GM19043 (cell line): ENCODE results near the gene QRFP.

Source experiments
- ATAC-seq: cut with Tn5 transposase; IDR thresholded peaks from one replicate; pipeline ENCODE4 v1.9.1; 2021; ENCODE audit warnings: low read depth; ENCODE audit not compliant: unreplicated experiment

QRFP gene

DNA sequence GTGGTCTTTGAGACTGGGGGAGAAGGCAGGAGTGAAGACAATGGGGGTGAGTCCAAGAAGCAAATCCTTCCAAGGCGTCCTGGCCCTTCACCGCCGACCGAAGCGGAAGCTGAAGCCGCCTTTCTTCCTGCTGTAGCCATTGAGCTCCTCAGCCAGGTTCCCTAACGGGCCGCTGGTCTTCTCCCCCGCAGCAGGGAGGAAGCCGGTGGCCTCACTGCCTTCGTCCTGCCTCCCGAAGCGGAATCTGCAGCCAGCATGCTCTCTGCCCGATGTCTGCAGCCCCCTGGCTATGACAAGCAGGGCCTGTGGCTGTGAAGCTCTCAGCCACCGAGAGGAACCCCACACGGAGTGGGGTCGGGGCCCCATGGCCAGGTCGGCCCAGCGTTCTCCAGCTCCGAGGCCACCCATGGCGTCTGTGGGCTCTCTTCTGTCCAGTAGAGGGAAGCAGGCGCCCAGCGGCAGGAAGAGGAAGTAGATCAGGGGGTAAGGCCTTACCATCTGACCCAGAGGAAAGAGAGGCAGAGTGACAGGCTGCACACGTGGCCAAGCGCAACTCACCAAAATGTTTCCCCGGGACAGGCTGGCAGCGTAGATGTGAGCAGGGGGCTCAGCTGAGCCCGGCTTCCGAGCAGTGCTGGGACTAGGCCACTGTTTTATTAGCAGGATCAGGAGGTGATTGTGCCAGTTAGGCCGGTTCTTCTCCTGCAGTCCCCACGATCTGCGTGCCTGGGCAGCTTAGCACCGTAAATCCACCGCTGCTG, 3.1 kb downstream of the QRFP start:
- ATAC-seq: no peak

DNA sequence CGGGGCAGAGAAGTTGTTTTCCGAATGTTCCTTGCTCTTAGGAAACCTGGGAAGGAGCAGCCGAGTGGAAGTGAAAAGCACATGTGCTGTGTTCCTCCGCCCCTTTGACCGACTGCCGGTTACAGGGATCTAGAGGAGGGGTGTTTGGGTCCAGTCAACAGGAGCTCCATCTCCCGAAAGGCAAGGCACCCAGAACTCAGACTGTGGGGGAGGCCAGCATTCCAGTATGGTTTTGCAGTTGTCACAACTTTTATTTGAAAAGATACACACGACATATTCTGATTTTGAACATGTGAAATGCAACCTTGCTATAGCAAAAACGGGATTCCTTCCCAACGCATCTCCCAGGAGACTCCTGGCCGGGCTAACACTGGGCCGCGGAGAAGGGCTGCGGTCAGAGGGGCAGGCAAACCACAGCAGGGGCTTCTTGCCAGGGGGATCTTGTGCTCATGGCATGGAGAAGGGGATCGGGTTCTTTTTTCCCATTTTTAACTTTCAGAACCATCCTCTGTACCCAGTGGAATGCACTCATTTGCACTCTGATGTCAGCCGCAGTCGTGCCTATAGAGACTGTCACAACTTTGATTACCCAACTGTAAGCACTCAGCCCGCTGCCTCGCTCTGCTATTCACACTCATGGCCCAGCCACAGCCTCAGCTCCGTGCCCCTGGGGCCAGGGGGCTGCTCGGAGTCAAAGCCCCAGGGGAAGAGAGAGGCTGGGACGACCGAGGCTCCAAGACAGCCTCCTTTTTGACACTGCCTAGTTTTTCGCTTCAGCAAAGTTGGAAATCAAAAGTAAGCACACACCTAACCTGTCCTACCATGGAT, 3.9 kb downstream of the QRFP start:
- no peak for ATAC-seq

DNA sequence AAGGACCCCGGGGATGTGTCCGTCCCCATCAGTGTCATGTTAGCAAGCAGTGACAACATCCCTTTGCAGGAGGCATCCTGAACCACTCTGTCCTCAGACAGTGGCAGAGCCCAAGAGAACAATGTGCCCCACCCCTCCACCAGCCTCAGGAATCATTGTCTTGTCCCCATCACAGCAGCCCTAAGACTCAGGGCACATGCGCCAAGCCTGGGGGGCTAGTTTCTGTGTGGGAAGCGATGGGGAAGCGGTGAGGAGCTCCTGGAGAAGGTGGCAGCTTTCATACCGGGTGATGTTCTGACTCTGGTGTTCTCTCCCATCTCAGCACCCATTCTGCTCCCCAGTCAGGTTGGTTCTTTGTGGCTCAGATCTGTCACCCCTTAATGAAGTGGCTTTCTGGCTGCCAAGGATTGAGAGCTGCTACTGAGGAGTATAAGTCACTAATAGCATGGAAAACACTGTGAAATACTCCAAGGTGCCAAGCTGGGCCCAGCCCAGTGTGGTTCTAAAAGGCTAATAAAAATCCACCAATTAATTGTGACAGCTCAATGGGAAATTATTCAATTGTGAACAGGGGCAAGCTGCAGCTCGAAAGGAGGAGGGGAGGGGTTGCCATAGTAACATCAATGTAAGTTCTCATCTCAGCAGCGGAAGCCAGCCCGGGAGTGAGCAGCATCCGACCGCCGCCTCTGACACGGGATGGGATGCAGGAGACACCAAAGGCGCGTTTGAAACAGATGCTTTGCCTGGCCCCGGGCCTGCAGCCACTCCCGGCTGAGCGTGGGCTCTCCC, 4.7 kb downstream of the QRFP start:
- no peak for ATAC-seq

DNA sequence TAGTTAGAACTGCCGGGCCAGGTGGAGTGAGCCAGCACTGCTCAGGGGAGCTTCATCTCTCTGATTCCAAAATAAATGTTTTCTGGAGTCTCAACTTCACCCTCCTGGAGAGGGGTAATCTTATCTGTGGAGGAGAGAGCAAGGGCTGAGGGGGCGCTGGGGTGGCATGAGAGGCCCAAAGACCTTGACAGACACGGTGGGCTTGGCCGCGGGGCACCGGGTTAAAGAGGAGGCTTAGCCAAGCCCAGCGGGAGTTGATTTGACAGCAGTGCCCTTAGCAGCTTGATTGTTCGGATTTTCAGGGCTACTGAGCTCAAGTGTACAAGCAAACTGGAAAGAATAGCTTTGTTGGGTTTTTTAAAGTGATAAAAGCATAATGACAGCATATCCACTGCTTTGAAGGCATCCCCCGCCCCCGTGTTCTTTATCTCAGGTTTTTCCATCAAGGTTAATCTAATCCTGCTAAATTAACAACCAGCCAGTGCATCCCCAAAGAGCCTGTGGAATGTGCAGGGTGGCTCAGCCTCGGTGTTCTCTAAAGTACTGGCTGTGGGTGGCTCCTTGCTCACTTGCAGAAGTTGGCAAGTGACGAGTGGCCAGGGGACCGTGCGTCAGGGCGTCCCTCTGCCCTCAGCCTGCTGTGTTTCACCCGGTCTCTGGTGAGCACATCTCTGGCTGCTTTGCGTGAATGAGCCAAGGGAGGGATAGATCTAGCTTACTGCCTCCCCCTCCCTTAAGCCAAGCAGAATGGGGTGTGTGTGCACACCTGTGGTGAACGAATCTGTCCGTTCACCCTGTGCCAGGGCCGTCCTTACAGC, 5.5 kb downstream of the QRFP start:
- no peak for ATAC-seq

DNA sequence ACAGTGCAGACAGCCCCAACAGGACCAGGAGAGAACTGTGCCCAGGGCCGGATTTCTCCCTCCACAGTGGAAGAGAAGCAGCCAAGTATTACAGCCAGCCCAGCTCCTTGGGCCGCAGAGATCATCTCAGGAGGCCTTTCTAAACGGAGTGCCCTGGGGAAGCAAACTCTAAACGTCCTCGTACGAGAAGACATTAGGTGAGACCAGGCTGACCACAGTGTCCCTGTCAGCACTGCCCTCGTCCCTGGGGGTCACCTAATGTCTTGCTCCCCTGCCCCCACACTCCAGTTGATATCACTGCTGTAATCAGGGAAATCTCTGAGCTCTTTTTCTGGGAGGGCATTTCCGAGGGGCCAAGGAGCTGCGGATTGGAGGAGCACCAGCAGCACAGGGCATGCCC, 6.5 kb downstream of the QRFP start:
- no peak for ATAC-seq

DNA sequence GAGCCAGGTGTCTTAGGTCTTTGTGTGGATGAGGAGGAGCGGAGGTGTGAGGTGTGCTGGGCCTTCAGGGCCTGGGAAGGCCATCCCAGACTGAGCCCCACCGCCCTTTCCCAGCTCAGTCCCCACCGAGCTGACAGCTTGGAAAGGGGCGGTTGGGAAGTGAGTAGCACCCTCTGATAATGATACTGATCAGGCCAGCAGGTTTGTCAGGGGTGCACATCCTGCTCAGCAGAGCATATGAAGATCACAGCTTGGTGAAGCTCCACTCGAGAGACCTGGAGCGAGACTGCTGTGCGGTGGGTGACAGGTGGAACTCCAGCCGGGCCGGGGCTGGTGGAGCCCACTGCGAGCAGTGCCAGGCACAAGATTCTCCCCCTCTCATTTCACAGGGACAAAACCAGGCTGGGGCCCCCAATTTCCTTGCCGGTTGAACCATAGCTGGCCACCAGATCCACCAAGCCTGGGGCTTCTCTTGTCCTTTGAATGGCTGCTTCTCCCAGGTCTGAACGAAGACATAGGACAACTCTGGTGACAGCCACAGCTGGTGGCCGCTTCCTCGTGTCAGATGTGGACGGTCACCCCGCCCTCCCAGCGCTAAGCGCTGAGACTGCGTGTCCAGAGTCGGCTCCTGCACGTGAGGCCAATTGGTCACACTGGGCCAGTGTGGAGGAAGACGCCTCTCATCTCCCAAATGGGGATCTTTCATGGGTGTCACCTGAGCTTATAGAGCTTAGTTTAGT, 8.3 kb downstream of the QRFP start:
- ATAC-seq: no peak

DNA sequence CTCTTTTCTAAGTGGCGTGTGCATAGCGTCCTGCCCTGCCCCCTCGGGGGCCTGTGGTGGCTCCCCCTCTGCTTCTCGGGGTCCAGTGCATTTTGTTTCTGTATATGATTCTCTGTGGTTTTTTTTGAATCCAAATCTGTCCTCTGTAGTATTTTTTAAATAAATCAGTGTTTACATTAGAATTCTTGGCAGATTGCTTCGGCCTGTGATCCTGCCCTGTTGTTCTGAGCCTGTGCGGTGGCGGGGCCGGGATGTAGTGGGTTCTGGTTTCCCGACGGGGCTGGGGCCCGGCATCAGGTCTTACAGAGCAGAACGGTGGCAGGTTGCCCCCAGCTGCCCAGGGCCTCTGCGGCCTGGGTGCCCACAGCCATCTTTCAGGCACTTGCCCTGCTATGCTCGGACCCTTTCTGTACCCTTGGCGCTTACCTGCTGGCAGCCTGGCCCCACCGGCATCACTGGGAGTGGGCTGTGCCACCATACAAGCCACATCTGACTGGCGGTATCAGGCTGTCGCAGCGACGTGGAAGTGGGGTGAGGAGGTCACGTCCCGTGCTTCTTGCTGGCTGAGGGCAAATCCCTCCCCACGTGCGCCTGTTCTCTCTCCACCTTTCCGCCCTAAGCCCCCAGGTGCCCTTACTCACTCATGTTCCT, 9.0 kb downstream of the QRFP start:
- no peak for ATAC-seq

DNA sequence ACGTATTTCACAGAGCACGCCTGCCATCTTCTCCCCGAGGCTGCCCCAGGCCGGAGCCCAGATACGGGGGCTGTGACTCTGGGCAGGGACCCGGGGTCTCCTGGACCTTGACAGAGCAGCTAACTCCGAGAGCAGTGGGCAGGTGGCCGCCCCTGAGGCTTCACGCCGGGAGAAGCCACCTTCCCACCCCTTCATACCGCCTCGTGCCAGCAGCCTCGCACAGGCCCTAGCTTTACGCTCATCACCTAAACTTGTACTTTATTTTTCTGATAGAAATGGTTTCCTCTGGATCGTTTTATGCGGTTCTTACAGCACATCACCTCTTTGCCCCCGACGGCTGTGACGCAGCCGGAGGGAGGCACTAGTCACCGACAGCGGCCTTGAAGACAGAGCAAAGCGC, 9.6 kb downstream of the QRFP start:
- no peak for ATAC-seq

DNA sequence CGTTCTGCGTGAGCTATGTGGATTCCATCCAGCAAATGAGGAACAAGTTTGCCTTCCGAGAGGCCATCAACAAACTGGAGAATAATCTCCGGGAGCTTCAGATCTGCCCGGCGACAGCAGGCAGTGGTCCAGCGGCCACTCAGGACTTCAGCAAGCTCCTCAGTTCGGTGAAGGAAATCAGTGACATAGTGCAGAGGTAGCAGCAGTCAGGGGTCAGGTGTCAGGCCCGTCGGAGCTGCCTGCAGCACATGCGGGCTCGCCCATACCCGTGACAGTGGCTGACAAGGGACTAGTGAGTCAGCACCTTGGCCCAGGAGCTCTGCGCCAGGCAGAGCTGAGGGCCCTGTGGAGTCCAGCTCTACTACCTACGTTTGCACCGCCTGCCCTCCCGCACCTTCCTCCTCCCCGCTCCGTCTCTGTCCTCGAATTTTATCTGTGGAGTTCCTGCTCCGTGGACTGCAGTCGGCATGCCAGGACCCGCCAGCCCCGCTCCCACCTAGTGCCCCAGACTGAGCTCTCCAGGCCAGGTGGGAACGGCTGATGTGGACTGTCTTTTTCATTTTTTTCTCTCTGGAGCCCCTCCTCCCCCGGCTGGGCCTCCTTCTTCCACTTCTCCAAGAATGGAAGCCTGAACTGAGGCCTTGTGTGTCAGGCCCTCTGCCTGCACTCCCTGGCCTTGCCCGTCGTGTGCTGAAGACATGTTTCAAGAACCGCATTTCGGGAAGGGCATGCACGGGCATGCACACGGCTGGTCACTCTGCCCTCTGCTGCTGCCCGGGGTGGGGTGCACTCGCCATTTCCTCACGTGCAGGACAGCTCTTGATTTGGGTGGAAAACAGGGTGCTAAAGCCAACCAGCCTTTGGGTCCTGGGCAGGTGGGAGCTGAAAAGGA, 10.9 kb downstream of the QRFP start:
- ATAC-seq: no peak

DNA sequence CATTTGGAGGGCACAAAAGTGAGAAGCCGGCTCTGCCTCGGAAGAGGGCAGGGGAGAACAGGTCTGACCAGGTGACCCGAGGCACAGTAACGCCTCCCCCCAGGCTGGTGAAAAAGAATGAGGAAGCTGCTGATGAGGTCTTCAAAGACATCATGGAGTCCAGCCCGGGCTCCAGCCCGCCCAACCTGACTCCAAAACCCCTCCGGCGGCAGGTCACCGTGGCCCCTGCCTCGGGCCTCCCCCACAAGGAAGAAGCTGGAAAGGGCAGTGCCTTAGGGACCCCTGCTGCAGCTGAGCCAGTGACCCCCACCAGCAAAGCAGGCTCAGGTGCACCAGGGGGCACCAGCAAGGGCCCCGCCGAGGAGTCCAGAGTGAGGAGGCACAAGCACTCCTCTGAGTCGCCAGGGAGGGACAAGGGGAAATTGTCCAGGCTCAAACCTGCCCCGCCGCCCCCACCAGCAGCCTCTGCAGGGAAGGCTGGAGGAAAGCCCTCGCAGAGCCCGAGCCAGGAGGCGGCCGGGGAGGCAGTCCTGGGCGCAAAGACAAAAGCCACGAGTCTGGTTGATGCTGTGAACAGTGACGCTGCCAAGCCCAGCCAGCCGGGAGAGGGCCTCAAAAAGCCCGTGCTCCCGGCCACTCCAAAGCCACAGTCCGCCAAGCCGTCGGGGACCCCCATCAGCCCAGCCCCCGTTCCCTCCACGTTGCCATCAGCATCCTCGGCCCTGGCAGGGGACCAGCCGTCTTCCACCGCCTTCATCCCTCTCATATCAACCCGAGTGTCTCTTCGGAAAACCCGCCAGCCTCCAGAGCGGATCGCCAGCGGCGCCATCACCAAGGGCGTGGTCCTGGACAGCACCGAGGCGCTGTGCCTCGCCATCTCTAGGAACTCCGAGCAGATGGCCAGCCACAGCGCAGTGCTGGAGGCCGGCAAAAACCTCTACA, 11.8 kb downstream of the QRFP start:
- ATAC-seq: no peak

DNA sequence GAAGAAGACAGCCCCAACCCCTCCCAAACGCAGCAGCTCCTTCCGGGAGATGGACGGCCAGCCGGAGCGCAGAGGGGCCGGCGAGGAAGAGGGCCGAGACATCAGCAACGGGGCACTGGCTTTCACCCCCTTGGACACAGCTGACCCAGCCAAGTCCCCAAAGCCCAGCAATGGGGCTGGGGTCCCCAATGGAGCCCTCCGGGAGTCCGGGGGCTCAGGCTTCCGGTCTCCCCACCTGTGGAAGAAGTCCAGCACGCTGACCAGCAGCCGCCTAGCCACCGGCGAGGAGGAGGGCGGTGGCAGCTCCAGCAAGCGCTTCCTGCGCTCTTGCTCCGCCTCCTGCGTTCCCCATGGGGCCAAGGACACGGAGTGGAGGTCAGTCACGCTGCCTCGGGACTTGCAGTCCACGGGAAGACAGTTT, 12.5 kb downstream of the QRFP start:
- ATAC-seq: no peak

DNA sequence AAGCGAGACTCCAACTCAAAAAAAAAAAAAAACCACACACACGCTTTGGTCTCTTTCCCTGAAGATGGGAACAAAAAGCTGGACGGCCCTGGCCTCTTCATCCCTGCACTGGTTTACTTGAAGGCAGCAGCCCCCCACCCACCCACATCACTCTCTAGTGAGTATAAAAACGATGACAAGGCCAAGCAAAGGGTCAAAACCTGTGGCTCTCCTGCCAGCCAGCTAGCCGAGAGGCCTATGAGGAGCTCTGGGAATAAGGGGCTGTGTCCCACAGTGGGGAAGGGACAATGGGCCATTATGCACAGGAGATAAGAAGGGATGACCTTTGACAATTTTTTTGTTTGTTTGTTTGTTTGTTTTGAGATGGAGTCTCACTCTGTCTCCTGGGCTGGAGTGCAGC, 13.1 kb downstream of the QRFP start:
- no peak for ATAC-seq

DNA sequence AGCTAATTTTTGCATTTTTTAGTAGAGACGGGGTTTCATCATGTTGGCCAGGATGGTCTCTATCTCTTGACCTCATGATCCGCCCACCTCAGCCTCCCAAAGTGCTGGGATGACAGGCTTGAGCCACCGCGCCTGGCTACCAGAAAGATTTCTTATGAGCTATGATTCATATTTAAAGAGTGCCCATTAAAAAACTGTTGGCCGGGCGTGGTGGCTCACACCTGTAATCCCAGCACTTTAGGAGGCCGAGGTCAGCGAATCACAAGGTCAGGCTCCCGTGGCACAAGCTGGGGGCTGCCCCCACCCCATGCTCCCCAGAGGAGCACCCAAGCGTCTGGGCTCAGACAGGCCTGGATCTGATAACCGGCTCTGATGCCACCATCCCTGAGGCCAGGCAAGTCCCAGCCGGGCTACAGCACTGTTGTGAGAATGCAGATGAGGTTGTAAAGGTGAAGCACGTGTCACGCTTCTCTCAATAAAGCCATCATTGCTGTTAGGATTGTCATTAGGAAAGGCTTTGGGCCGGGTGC, 13.9 kb downstream of the QRFP start:
- no peak for ATAC-seq

DNA sequence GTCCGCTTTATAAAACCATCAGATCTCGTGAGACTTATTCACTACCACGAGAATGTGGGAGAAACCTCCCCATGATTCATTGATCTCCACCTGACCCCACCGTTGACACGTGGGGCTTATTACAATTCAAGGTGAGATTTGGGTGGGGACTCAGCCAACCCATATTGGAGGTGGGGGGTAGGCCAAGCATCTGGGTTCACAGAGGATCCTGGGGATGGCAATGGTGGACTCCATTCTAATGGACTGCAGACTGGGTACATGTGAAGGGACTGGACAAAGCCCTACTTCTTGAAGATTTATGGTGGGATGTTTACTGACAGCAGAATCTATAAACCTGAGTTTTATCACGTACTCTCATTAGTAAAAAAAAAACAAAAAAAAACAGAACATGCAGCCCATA, 15.1 kb downstream of the QRFP start:
- ATAC-seq: no peak

DNA sequence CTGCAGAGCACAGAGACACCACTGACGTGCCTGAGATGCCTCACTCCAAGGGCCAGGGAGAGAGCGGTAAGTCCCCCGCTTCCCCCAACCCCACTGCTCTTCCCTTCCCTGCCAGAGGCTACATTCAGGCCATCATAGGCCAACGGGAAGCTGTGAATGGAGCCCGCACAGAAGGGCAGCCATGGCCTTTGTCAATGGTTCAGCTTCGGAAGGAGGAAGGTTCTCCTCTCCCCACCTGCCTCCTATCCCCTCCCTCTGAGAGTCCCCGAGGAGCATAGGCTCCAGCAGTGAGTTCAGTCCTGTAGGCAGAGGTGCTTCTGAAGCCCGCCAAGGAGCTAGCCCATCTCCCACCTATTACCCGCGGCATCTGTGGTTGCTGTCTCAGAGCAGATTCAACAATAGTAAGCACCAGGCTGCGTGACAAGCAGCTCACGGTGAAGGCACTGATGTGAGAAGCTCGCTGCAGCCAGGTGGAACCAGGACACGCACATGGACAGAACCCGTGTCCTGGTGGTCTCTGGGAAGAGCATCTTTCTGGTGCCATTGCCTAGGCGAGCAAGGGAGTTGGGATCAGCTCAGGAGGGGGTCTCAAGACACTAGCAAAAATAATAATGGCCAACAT, 15.9 kb downstream of the QRFP start:
- ATAC-seq: no peak

DNA sequence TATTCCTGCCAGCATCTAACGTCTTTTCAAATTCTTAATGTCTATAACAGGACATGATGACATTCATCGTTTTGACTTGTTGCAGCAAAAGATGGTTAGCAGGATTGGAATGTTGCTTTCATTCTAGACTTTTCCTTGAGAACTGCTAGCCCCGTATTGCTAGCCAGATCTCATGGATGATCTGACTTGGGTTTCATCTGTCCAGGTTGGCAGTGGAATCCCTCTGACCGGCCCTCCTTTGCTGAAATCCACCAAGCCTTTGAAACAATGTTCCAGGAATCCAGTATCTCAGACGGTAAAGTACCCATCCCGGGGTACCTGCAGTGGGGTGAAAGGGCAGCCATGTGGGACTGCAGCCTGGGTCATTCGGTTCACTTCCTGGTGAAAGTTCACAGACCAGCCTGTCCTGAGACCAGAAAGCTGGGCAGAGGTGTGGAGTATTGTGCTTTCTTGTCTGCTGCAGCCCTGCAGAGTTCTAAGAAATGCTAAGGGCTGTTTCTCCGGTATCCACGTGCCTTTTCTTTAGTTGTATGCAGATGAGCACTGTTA, 16.7 kb downstream of the QRFP start:
- no peak for ATAC-seq
